A673 (cell line): ENCODE data around the gene RHBDD2. TPM values are rescaled to one million over a fixed set of nuclear protein-coding genes. Genes with fewer than 3 reads are reported as not detected.
"Not testable (repeated sequence)": the region's sequence is repeated elsewhere in the genome, so short reads cannot be mapped to it uniquely, and the experiment has no call there.

Experiments
- BruUV-seq: library from RNA; stranded (reverse); fragments of 400-500 nt; replicated peaks from 2 replicates; lab custom pipeline; 2021; lab: Mats Ljungman, UMichigan
- CTCF ChIA-PET: fragments of 300-600 bp; sonication (Branson Sonifier 250); formaldehyde crosslinking; loops from one replicate; lab custom pipeline; 2022; ENCODE audit warnings: antibody characterized with exemption; lab: Charles Lee
- POLR2A ChIA-PET: fragments of 300-600 bp; sonication (Branson Sonifier 250); formaldehyde crosslinking; loops from one replicate; lab custom pipeline; 2022; ENCODE audit warnings: antibody characterized with exemption; ENCODE audit not compliant: low non-redundant PET; lab: Charles Lee
- DNase-seq: peaks from one replicate; pipeline ENCODE4 v3.0.0-alpha.2; 2015; ENCODE audit warnings: low spot score
- H3K27ac ChIP-seq: fragments of 200-600 bp; sonication (generic); 2 replicates; pipeline ENCODE4 v1.5.1; 2016; ENCODE audit warnings: mixed run types, low read depth, mild to moderate bottlenecking, mixed read lengths, antibody characterized with exemption, low read length; ENCODE audit not compliant: poor library complexity, severe bottlenecking
- H3K27me3 ChIP-seq: fragments of 200-600 bp; sonication (generic); replicated peaks from 2 replicates; pipeline ENCODE4 v1.6.1; 2017; ENCODE audit warnings: mixed run types, low read depth, mild to moderate bottlenecking, mixed read lengths, antibody characterized with exemption, low read length; ENCODE audit not compliant: insufficient read depth, poor library complexity
- H3K36me3 ChIP-seq: fragments of 200-600 bp; sonication (generic); 2 replicates; pipeline ENCODE4 v1.6.1; 2016; ENCODE audit warnings: mixed run types, mild to moderate bottlenecking, mixed read lengths, antibody characterized with exemption, low read length; ENCODE audit not compliant: insufficient read depth, poor library complexity, severe bottlenecking
- H3K4me1 ChIP-seq: fragments of 200-600 bp; sonication (generic); 2 replicates; pipeline ENCODE4 v1.6.1; 2017; ENCODE audit warnings: mixed run types, mild to moderate bottlenecking, mixed read lengths, antibody characterized with exemption, low read length; ENCODE audit not compliant: insufficient read depth, poor library complexity, severe bottlenecking
- H3K4me3 ChIP-seq: fragments of 200-600 bp; sonication (generic); 2 replicates; pipeline ENCODE4 v1.5.1; 2016; ENCODE audit warnings: low read depth, mixed run types, mild to moderate bottlenecking, mixed read lengths, low read length; ENCODE audit not compliant: poor library complexity, severe bottlenecking
- H3K9me3 ChIP-seq: fragments of 200-600 bp; sonication (generic); 2 replicates; pipeline ENCODE4 v1.6.1; 2016; ENCODE audit warnings: mixed run types, low read depth, mild to moderate bottlenecking, mixed read lengths, antibody characterized with exemption, low read length; ENCODE audit not compliant: poor library complexity, severe bottlenecking
- EZH2 ChIP-seq: fragments of 200-600 bp; sonication (generic); IDR thresholded peaks from 2 replicates; pipeline ENCODE4 v1.6.1; 2017; ENCODE audit warnings: borderline replicate concordance, low read depth, mild to moderate bottlenecking, mixed read lengths, antibody characterized with exemption, low read length; ENCODE audit not compliant: poor library complexity, severe bottlenecking
- intact Hi-C: fragments of 100-400 bp; cut with micrococcal nuclease; formaldehyde crosslinking; loops from one replicate; pipeline ENCODE4 v1.10.0; 2022; ENCODE audit not compliant: unreplicated experiment
- total RNA-seq: library from RNA; stranded (reverse); gene quantifications from 2 replicates; pipeline ENCODE4 v1.2.3, GENCODE V29; 2021
- TF ChIP-seq, protein P1 (sequence below): fragments of 300-800, 200-600 bp; sonication (generic); conservative IDR thresholded peaks from 2 replicates; pipeline ENCODE4 v1.5.1; 2017; ENCODE audit warnings: low read depth, mild to moderate bottlenecking, antibody characterized with exemption, low read length, moderate library complexity, mixed read lengths

Gene RHBDD2
- total RNA-seq, 1 experiment from 2014 or later: 86.5 TPM

DNA sequence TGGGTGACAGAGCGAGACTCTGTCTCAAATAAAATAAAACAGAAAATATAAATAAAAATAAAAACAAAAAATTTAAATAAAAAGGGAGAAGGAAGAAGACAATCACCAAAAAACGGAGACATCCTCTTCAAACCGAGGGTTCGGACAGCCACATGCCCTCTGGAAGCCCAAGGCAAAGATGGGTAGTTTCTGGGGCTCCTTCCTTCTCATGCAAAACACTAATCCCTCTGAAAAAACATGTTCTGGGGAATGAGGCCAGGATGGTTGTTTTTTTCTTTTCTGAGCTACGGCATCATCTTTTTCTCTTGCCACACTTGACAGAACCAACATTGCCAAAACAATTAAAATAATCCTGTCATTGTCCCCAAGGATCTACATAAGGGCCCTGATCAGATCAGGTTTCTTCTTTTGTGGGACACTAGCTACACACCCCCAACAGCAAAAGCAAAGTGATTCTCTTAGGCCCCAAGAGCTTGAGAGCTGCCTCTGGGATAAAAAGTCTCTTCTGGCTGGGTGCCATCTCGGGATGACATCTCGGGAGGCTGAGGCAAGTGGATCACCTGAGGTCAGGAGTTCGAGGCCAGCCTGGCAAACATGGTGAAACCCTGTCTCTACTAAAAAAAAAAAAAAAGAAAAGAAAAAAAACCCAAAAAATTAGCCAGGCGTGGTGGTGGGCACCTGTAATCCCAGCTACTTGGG is 21.9 kb downstream of the RHBDD2 start:
- BruUV-seq: no TSS peak
- H3K27me3 ChIP-seq: no peaks in the 10 kb centered on the region

DNA sequence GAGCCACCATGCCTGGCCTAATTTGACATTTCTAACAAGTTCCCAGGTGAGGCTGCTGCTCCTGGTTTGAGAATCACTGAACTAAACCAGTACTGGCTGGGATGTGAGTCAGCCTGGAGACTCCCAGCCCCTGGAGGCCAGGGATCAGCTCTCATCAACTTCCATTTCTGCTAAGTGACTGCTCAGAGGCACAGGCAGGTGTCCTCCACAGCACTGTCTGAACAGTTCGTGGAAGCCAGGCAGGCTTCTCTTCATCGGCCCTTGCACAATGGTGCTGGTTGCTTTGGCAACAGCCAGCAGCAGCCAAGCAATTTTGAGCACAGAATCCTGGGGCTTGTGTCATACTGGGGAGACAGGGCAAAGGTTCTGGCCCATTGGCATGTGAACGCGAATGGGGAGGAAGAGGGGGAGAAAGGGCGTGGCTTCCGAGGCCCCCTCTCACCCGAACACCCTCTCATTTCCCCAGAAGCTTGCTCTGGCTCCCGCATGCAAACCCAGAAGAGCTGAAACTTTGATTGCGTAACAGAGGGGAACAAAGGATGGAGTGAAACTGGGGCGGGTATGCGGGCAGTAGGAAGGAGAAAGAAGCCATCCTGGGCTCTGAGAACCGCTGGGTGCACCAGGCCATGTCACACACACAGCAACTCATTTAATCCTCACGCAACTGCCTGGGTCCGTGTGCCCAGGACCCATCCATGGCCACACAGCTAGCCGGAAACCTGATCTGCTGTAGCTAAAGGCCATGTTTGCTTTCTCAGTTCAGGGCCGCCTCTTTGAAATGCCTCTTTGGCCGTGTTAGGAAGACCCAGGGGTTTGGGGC is 27.2 kb downstream of the RHBDD2 start:
- no TSS peak for BruUV-seq
- no peaks in the 10 kb centered on the region for H3K4me1 ChIP-seq
- peak; percentile 20 for DNase-seq
- no peak overlapping the region for H3K27ac ChIP-seq
- no peak overlapping the region for H3K4me3 ChIP-seq
- H3K9me3 ChIP-seq: no peaks in the 10 kb centered on the region
- POLR2A ChIA-PET: interaction anchor here (0.6 kb wide), 1 partner anchor 45 kb away, joined by 3 read pairs; no protein-coding TSS in a partner anchor
- no peaks in the 10 kb centered on the region for H3K27me3 ChIP-seq
- intact Hi-C loops: no loop called here
- TF ChIP-seq, protein P1, sequence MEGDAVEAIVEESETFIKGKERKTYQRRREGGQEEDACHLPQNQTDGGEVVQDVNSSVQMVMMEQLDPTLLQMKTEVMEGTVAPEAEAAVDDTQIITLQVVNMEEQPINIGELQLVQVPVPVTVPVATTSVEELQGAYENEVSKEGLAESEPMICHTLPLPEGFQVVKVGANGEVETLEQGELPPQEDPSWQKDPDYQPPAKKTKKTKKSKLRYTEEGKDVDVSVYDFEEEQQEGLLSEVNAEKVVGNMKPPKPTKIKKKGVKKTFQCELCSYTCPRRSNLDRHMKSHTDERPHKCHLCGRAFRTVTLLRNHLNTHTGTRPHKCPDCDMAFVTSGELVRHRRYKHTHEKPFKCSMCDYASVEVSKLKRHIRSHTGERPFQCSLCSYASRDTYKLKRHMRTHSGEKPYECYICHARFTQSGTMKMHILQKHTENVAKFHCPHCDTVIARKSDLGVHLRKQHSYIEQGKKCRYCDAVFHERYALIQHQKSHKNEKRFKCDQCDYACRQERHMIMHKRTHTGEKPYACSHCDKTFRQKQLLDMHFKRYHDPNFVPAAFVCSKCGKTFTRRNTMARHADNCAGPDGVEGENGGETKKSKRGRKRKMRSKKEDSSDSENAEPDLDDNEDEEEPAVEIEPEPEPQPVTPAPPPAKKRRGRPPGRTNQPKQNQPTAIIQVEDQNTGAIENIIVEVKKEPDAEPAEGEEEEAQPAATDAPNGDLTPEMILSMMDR: no peak
- no peak for TF ChIP-seq EZH2
- CTCF ChIA-PET: no interaction called here
- H3K36me3 ChIP-seq: no peaks in the 10 kb centered on the region

More for the DNA sequence above, 21.9 kb downstream of the RHBDD2 start:
- no peak for DNase-seq
- CTCF ChIA-PET: no interaction called here
- Histone ChIP-seq H3K27ac (no peak overlapping the region), H3K36me3 (no peaks in the 10 kb centered on the region), H3K4me1 (no peaks in the 10 kb centered on the region), H3K4me3 (no peak overlapping the region), H3K9me3 (no peaks in the 10 kb centered on the region)
- intact Hi-C loops: no loop called here
- TF ChIP-seq, protein P1: no peak
- no peak for TF ChIP-seq EZH2
- POLR2A ChIA-PET: interaction anchor here (0.7 kb wide), 1 partner anchor 10 kb away, joined by 8 read pairs; no protein-coding TSS in a partner anchor

DNA sequence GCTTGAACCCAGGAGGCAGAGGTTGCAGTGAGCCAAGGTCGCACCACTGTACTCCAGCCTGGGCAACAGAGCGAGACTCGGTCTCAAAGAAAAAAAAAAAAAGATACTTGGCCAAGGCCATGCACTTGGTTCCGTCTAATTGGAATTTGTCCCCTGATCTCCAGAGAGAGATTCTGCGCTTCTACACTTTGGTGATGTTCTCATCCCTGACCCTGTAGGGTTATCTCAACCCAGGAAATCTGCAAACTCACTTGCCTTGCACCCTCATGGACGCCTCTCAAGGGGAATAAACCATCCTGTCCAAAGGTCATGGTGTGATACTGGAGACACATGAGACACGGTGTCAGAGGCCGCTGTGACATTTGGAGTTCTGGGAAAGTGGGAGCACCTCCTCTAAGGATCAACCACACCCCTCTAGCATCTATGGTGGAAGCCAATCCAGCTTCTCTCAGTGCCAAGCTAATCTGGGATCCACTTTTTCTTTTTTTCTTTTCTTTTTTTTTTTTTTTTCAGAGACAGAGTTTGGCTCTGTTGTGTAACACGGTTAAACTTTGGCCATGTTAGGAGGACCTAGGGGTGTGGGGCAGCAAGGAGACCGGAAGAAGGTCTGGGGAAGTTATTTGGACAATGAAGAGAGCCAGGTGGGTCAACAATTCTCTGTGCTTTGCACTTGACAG is 28.3 kb downstream of the RHBDD2 start:
- ChIA-PET POLR2A (no interaction called here), CTCF (no interaction called here)
- DNase-seq: no peak
- no peak overlapping the region for H3K4me3 ChIP-seq
- intact Hi-C loops: no loop called here
- TF ChIP-seq, protein P1: no peak
- no peak for TF ChIP-seq EZH2
- no peaks in the 10 kb centered on the region for H3K9me3 ChIP-seq
- BruUV-seq: no TSS peak
- no peaks in the 10 kb centered on the region for H3K36me3 ChIP-seq
- no peak overlapping the region for H3K27ac ChIP-seq
- H3K4me1 ChIP-seq: no peaks in the 10 kb centered on the region
- no peaks in the 10 kb centered on the region for H3K27me3 ChIP-seq

DNA sequence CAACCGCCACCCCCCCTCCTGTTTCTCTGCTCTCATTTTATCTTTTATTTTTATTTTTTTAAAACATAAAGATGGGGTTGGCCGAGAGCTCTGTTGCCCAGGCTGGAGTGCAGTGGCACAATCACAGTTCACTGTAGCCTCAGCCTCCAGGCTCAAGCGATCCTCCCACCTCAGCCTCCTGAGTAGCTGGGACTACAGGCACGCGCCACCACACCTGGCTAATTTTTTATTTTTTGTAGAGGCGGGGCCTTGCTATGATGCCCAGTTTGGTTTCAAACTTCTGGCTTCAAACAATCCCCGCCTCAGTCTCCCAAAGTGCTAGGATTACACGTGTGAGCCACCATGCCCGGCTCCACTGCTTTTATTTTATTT is 28.8 kb downstream of the RHBDD2 start:
- POLR2A ChIA-PET, CTCF ChIA-PET, H3K27me3 ChIP-seq, H3K36me3 ChIP-seq, H3K9me3 ChIP-seq, H3K4me1 ChIP-seq, H3K4me3 ChIP-seq, DNase-seq, H3K27ac ChIP-seq, BruUV-seq, intact Hi-C loops: not testable (repeated sequence)
